ENCODE results near the gene SUPT4H1. TPM values are rescaled to one million over a fixed set of nuclear protein-coding genes. Genes with fewer than 3 reads are reported as not detected.

The SUPT4H1 gene
- polyA plus RNA-seq, 1 donor (not counting 4 experiments of a cell fraction or from before 2014, with no cell fraction given) = 206 TPM

- Histone ChIP-seq H3K4me1 (ENCODE audit: control insufficient read depth, extremely low read depth, insufficient read depth, low read length) (peaks cover 11% of the 10 kb centered on the region), H3K9ac (ENCODE audit: control insufficient read depth, extremely low read depth, insufficient read depth, low read length) (no peak overlapping the region), H4K20me1 (ENCODE audit: control insufficient read depth, extremely low read depth, insufficient read depth, low read length) (no peaks in the 10 kb centered on the region), H3K27ac (ENCODE audit: control insufficient read depth, insufficient read depth, low read length) (no peak overlapping the region), H3K9me1 (ENCODE audit: control insufficient read depth, extremely low read depth, insufficient read depth, low read length) (no peaks in the 10 kb centered on the region), H3K79me2 (ENCODE audit: control insufficient read depth, insufficient read depth, low read length) (no peaks in the 10 kb centered on the region), H3K4me3 (ENCODE audit: control insufficient read depth in 2 of 3, extremely low read depth in 1 of 3, insufficient read depth in 2 of 3, low read depth in 1 of 3, low read length in 3 of 3) (no peak overlapping the region), H3K4me2 (ENCODE audit: control insufficient read depth, extremely low read depth, insufficient read depth, low read depth, low read length) (no peak overlapping the region), H3K27me3 (ENCODE audit: control insufficient read depth, extremely low read depth, insufficient read depth, low read length) (peaks cover 25% of the 10 kb centered on the region), H3K36me3 (ENCODE audit: control insufficient read depth in 2 of 2, extremely low read depth in 1 of 2, insufficient read depth in 2 of 2, low read length in 2 of 2) (no peaks in the 10 kb centered on the region), H3K9me3 (ENCODE audit: control insufficient read depth, low read depth, low read length) (no peaks in the 10 kb centered on the region), H2AFZ (ENCODE audit: control insufficient read depth, low read length) (no peak overlapping the region)
- DNase-seq (ENCODE audit: low read depth, low spot score) (no peak), FAIRE-seq (no peak)
- dilution Hi-C loops (cut with MboI; ENCODE audit: extremely low pct_ligation_motif_present, low sequenced_read_pairs) = no loop called here
- no peak for TF ChIP-seq EZH2 (IDR thresholded peaks at IDR 0.05; ENCODE audit: low read length)
- TF ChIP-seq, protein P1, sequence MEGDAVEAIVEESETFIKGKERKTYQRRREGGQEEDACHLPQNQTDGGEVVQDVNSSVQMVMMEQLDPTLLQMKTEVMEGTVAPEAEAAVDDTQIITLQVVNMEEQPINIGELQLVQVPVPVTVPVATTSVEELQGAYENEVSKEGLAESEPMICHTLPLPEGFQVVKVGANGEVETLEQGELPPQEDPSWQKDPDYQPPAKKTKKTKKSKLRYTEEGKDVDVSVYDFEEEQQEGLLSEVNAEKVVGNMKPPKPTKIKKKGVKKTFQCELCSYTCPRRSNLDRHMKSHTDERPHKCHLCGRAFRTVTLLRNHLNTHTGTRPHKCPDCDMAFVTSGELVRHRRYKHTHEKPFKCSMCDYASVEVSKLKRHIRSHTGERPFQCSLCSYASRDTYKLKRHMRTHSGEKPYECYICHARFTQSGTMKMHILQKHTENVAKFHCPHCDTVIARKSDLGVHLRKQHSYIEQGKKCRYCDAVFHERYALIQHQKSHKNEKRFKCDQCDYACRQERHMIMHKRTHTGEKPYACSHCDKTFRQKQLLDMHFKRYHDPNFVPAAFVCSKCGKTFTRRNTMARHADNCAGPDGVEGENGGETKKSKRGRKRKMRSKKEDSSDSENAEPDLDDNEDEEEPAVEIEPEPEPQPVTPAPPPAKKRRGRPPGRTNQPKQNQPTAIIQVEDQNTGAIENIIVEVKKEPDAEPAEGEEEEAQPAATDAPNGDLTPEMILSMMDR (optimal IDR thresholded peaks at IDR 0.05 in 1 of 3, IDR thresholded peaks at IDR 0.05 in 1 of 3, conservative IDR thresholded peaks at IDR 0.05 in 1 of 3; ENCODE audit: extremely low read depth in 1 of 3, insufficient read depth in 2 of 3, low read length in 3 of 3) = no peak
Observed at GRCh38 chr17:58330997-58331814, 20.8 kb downstream of the SUPT4H1 start.

DNA sequence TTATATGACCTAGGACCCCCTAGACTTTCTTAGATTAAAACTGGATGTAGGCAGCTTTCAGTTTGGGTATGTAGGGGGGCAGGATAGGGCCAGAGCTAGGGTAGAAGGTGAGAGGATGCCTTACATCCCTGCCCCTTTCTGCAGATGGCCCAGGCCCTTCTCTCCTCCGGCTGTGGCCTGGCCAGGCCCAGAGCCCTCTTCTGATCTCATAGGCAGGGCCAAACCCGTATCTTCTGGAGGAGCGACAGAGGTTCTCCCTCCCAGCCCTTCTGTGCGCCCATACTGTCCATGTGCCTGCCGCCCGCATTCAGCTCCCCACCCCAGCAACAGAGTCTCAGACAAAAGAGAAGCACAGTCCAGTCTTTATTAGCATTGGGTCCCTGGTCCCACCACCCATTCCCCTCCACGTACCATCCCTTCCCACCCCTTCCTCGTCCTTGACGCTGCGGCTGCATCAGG is 21.4 kb downstream of the SUPT4H1 start:
- Histone ChIP-seq H3K9me3 (ENCODE audit: control insufficient read depth, low read depth, low read length) (no peaks in the 10 kb centered on the region), H3K9me1 (ENCODE audit: control insufficient read depth, extremely low read depth, insufficient read depth, low read length) (no peaks in the 10 kb centered on the region), H3K9ac (ENCODE audit: control insufficient read depth, extremely low read depth, insufficient read depth, low read length) (no peak overlapping the region), H3K36me3 (ENCODE audit: control insufficient read depth in 2 of 2, extremely low read depth in 1 of 2, insufficient read depth in 2 of 2, low read length in 2 of 2) (no peaks in the 10 kb centered on the region), H3K4me3 (ENCODE audit: control insufficient read depth in 2 of 3, extremely low read depth in 1 of 3, insufficient read depth in 2 of 3, low read depth in 1 of 3, low read length in 3 of 3) (no peak overlapping the region), H3K4me2 (ENCODE audit: control insufficient read depth, extremely low read depth, insufficient read depth, low read depth, low read length) (no peak overlapping the region), H3K27me3 (ENCODE audit: control insufficient read depth, extremely low read depth, insufficient read depth, low read length) (peaks cover 32% of the 10 kb centered on the region), H4K20me1 (ENCODE audit: control insufficient read depth, extremely low read depth, insufficient read depth, low read length) (no peaks in the 10 kb centered on the region), H3K79me2 (ENCODE audit: control insufficient read depth, insufficient read depth, low read length) (no peaks in the 10 kb centered on the region), H2AFZ (ENCODE audit: control insufficient read depth, low read length) (no peak overlapping the region), H3K4me1 (ENCODE audit: control insufficient read depth, extremely low read depth, insufficient read depth, low read length) (peaks cover 5% of the 10 kb centered on the region), H3K27ac (ENCODE audit: control insufficient read depth, insufficient read depth, low read length) (no peak overlapping the region)
- FAIRE-seq (no peak), DNase-seq (ENCODE audit: low read depth, low spot score) (no peak)
- TF ChIP-seq, protein P1 (optimal IDR thresholded peaks at IDR 0.05 in 1 of 3, IDR thresholded peaks at IDR 0.05 in 1 of 3, conservative IDR thresholded peaks at IDR 0.05 in 1 of 3; ENCODE audit: extremely low read depth in 1 of 3, insufficient read depth in 2 of 3, low read length in 3 of 3) = no peak
- no peak for TF ChIP-seq EZH2 (IDR thresholded peaks at IDR 0.05; ENCODE audit: low read length)
- dilution Hi-C loops (cut with MboI; ENCODE audit: extremely low pct_ligation_motif_present, low sequenced_read_pairs) = no loop called here
